Measurements from ENCODE around the gene KLHL29. TPM values are rescaled to one million over a fixed set of nuclear protein-coding genes. Genes with fewer than 3 reads are reported as not detected.

KLHL29 gene
- polyA plus RNA-seq, 1 of the 3 experiments (the other 2 are of a cell fraction) = 4.6 TPM

DNA sequence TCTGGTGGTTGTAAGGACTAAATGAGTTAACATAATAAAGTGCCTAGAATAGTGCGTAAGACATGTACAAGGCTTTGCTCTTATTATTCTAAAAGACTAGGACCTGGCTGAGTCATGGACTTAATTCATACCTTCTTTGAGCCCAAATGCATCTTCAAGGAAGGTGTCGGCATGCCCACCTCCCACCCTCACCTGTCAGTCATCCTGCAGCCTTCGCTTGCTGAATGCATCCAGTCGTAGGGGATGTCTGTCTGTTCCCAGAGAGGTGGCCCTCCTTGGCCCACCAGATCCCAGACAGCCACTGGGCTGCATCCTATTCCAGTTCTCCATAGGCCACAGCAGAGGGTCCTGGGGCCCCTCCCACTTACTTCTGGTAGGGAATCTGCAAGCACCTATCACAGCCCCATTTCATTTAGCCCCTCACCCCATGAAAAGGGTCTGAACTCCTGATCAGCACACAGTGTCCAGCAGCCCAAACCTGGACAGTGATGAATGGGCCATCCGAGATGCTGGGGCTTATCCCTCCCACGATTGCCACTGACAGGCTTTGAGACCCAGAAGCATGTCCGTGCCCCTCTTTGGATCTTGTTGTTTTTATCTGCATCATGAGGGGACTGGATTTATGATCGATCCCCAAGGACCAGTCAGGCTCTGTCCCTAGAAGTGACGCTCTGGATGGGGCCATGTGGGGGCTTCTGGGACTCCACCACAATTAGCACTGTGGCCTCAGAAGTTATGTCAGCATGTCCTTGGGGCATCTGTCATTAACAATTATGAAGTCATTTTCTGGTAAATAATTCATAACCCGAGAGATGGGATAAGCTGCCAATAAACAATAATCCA, 101.1 kb downstream of the KLHL29 start:
- peaks cover 3 to 8% of the 10 kb centered on the region in 2 experiments; a peak in 2 of 4 replicates for H3K4me1 ChIP-seq (ENCODE audit: control insufficient read depth in 1 of 2, insufficient read depth in 2 of 2, low read depth in 1 of 2, low read length in 1 of 2)
- CTCF ChIA-PET = interaction anchor here (2.1 kb wide), 1 partner anchor 9 kb away, joined by 8 read pairs; no protein-coding TSS in a partner anchor
- TF ChIP-seq, protein P1, sequence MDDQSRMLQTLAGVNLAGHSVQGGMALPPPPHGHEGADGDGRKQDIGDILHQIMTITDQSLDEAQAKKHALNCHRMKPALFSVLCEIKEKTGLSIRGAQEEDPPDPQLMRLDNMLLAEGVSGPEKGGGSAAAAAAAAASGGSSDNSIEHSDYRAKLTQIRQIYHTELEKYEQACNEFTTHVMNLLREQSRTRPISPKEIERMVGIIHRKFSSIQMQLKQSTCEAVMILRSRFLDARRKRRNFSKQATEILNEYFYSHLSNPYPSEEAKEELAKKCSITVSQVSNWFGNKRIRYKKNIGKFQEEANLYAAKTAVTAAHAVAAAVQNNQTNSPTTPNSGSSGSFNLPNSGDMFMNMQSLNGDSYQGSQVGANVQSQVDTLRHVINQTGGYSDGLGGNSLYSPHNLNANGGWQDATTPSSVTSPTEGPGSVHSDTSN (IDR thresholded peaks at IDR 0.05) = no peak
- TF ChIP-seq YY1 (IDR thresholded peaks at IDR 0.05; ENCODE audit: low read depth) (no peak), TEAD4 (IDR thresholded peaks at IDR 0.05; ENCODE audit: borderline replicate concordance, insufficient read depth) (no peak), JUND (IDR thresholded peaks at IDR 0.05) (no peak), GABPA (IDR thresholded peaks at IDR 0.05; ENCODE audit: low read depth) (no peak), CHD2 (IDR thresholded peaks at IDR 0.05; ENCODE audit: low read length, partially characterized antibody) (no peak), POLR2AphosphoS5 (IDR thresholded peaks at IDR 0.05; ENCODE audit: low read depth, low read length) (no peak), SIN3A (IDR thresholded peaks at IDR 0.05; ENCODE audit: borderline replicate concordance, low read depth, low read length) (no peak), RXRA (IDR thresholded peaks at IDR 0.05; ENCODE audit: borderline replicate concordance, low read depth) (no peak), FOXM1 (IDR thresholded peaks at IDR 0.05; ENCODE audit: low read depth) (no peak)
- TF ChIP-seq, protein P2, sequence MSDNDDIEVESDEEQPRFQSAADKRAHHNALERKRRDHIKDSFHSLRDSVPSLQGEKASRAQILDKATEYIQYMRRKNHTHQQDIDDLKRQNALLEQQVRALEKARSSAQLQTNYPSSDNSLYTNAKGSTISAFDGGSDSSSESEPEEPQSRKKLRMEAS (IDR thresholded peaks at IDR 0.05; ENCODE audit: low read depth) = no peak
- TF ChIP-seq, protein P3, sequence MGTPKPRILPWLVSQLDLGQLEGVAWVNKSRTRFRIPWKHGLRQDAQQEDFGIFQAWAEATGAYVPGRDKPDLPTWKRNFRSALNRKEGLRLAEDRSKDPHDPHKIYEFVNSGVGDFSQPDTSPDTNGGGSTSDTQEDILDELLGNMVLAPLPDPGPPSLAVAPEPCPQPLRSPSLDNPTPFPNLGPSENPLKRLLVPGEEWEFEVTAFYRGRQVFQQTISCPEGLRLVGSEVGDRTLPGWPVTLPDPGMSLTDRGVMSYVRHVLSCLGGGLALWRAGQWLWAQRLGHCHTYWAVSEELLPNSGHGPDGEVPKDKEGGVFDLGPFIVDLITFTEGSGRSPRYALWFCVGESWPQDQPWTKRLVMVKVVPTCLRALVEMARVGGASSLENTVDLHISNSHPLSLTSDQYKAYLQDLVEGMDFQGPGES (IDR thresholded peaks at IDR 0.05; ENCODE audit: low read depth, low read length) = no peak

DNA sequence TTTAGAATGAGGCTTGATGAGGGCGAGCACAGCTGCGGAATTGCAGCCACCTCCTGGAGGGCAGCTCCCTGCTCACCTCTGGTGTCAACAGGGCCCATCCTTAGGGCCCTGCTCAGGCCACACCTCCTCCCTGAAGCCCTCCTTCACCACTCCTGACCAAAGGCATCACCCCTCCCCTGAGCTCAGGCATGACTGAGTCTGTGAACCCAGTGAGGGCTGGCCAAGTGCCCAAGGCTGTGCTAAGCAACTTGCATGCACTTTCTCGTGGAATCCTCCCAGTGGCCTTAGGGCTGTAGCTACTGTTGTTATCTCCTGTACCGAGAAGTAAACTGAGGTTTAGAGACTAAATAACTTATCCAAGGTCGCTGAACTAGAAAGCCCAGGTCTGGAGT, 101.7 kb downstream of the KLHL29 start:
- Histone ChIP-seq H3K4me2 (no peak overlapping the region), H3F3A (replicated peaks; ENCODE audit: insufficient read depth) (no peaks in the 10 kb centered on the region), H3K9me2 (no peaks in the 10 kb centered on the region), H2AFZ (ENCODE audit: low read depth) (no peak overlapping the region), H3K4me3 (ENCODE audit: low read depth in 2 of 2, low read length in 1 of 2) (no peak overlapping the region), H4K20me1 (ENCODE audit: insufficient read depth) (no peaks in the 10 kb centered on the region), H3K4me1 (ENCODE audit: control insufficient read depth in 1 of 2, insufficient read depth in 2 of 2, low read depth in 1 of 2, low read length in 1 of 2) (peaks cover 0 to 13% of the 10 kb centered on the region in 2 experiments; a peak in 1 of 4 replicates), H3K27ac (ENCODE audit: low read depth in 2 of 2, low read length in 1 of 2) (no peak overlapping the region), H3K36me3 (replicated peaks in 1 of 2; ENCODE audit: control insufficient read depth in 1 of 2, insufficient read depth in 2 of 2, low read length in 1 of 2) (no peaks in the 10 kb centered on the region), H3K9ac (no peak overlapping the region), H3K9me3 (no peaks in the 10 kb centered on the region), H3K27me3 (ENCODE audit: insufficient read depth) (no peaks in the 10 kb centered on the region), H3K79me2 (ENCODE audit: insufficient read depth) (no peaks in the 10 kb centered on the region)
- no peak for DNase-seq
- ChIA-PET CTCF (interaction anchor here (2.1 kb wide), 1 partner anchor 10 kb away, joined by 8 read pairs; no protein-coding TSS in a partner anchor), POLR2A (no interaction called here)
- no peak for TF ChIP-seq RXRA (IDR thresholded peaks at IDR 0.05; ENCODE audit: borderline replicate concordance, low read depth)
- TF ChIP-seq EZH2phosphoT487 (IDR thresholded peaks at IDR 0.05; ENCODE audit: borderline replicate concordance, low read depth) = no peak
- no peak for TF ChIP-seq YY1 (IDR thresholded peaks at IDR 0.05; ENCODE audit: low read depth)
- no peak for TF ChIP-seq RCOR1 (IDR thresholded peaks at IDR 0.05; ENCODE audit: low read length)
- no peak for TF ChIP-seq TEAD4 (IDR thresholded peaks at IDR 0.05; ENCODE audit: borderline replicate concordance, insufficient read depth)
- TF ChIP-seq JUND (IDR thresholded peaks at IDR 0.05) = no peak
- no peak for TF ChIP-seq GABPA (IDR thresholded peaks at IDR 0.05; ENCODE audit: low read depth)
- no peak for TF ChIP-seq NRF1 (IDR thresholded peaks at IDR 0.05; ENCODE audit: low read depth, low read length)
- TF ChIP-seq, protein P2 (IDR thresholded peaks at IDR 0.05; ENCODE audit: low read depth) = no peak
- TF ChIP-seq, protein P3 (IDR thresholded peaks at IDR 0.05; ENCODE audit: low read depth, low read length) = no peak
- TF ChIP-seq POLR2AphosphoS5 (IDR thresholded peaks at IDR 0.05; ENCODE audit: low read depth, low read length) = no peak
- no peak for TF ChIP-seq MXI1 (IDR thresholded peaks at IDR 0.05; ENCODE audit: low read depth, low read length)
- no peak for TF ChIP-seq RFX5 (IDR thresholded peaks at IDR 0.05; ENCODE audit: low read length)
- no peak for TF ChIP-seq EP300 (IDR thresholded peaks at IDR 0.05; ENCODE audit: borderline replicate concordance in 1 of 2, low read depth in 1 of 2, low read length in 1 of 2)
- 80% methylated on average over 5 of the region's 5 CpGs for WGBS (ENCODE audit: low lambda C conversion rate)

More for the DNA sequence above, 101.1 kb downstream of the KLHL29 start:
- WGBS (ENCODE audit: low lambda C conversion rate) = 78% methylated on average over 10 of the region's 10 CpGs
- Histone ChIP-seq H3K79me2 (ENCODE audit: insufficient read depth) (no peaks in the 10 kb centered on the region), H3K9me2 (no peaks in the 10 kb centered on the region), H3K27ac (ENCODE audit: low read depth in 2 of 2, low read length in 1 of 2) (no peak overlapping the region), H2AFZ (ENCODE audit: low read depth) (no peak overlapping the region), H3K27me3 (ENCODE audit: insufficient read depth) (no peaks in the 10 kb centered on the region), H3F3A (replicated peaks; ENCODE audit: insufficient read depth) (no peaks in the 10 kb centered on the region), H3K4me3 (ENCODE audit: low read depth in 2 of 2, low read length in 1 of 2) (no peak overlapping the region), H3K9ac (no peak overlapping the region), H3K9me3 (no peaks in the 10 kb centered on the region), H3K4me2 (no peak overlapping the region), H3K36me3 (replicated peaks in 1 of 2; ENCODE audit: control insufficient read depth in 1 of 2, insufficient read depth in 2 of 2, low read length in 1 of 2) (no peaks in the 10 kb centered on the region), H4K20me1 (ENCODE audit: insufficient read depth) (no peaks in the 10 kb centered on the region)
- POLR2A ChIA-PET = interaction anchor here (0.6 kb wide), 1 partner anchor 1627 kb away, joined by 3 read pairs; no protein-coding TSS in a partner anchor
- DNase-seq = no peak

Data from SK-N-SH (cell line).